ENCODE results near the gene ZBTB7A. TPM values are rescaled to one million over a fixed set of nuclear protein-coding genes. Genes with fewer than 3 reads are reported as not detected.

The ZBTB7A gene
- total and polyA plus RNA-seq, 2 of the 4 experiments (the other 2 are of a cell fraction) = 3.2 to 10.3 TPM

GRCh38 chr19:4012975-4013634 is 53.6 kb downstream of the ZBTB7A start:
- Histone ChIP-seq H4K20me1 (ENCODE audit: insufficient read depth, low read length) (peaks cover 95% of the 10 kb centered on the region), H4K91ac (ENCODE audit: insufficient read depth, low read depth, low read length) (no peak overlapping the region), H3K4me1 (ENCODE audit: control insufficient read depth, insufficient read depth, low read length) (peaks cover 22% of the 10 kb centered on the region), H3K9ac (ENCODE audit: low read depth, low read length) (no peak overlapping the region), H3K79me1 (ENCODE audit: low read depth in 1 of 2, low read length in 2 of 2) (peaks cover 25 to 88% of the 10 kb centered on the region in 2 experiments), H3K36me3 (ENCODE audit: control insufficient read depth, insufficient read depth, low read length) (peaks cover 41% of the 10 kb centered on the region), H3K56ac (ENCODE audit: extremely low read depth, insufficient read depth, low read length) (no peak overlapping the region), H3K27me3 (ENCODE audit: control insufficient read depth, insufficient read depth, low read length) (no peaks in the 10 kb centered on the region), H4K8ac (ENCODE audit: low read depth in 2 of 2, low read length in 2 of 2) (no peak overlapping the region), H2BK20ac (ENCODE audit: low read depth, low read length) (no peak overlapping the region), H3K9me1 (ENCODE audit: insufficient read depth, low read length) (no peaks in the 10 kb centered on the region), H2BK120ac (ENCODE audit: low read depth, low read length) (no peak overlapping the region), H2AK5ac (ENCODE audit: low read depth, low read length) (no peak overlapping the region), H3K18ac (ENCODE audit: low read depth, low read length) (no peak overlapping the region), H2AFZ (replicated peaks; ENCODE audit: low read length, poor library complexity) (no peak overlapping the region), H4K5ac (ENCODE audit: low read depth, low read length) (no peak overlapping the region), H3K14ac (replicated peaks; ENCODE audit: low read depth, low read length) (no peak overlapping the region), H3K27ac (ENCODE audit: insufficient read depth, low read length) (no peak overlapping the region), H3K4me2 (ENCODE audit: low read depth, low read length) (no peak overlapping the region), H3K4me3 (ENCODE audit: insufficient read depth, low read depth, low read length) (no peak overlapping the region), H3K23ac (ENCODE audit: low read depth, low read length) (no peak overlapping the region), H2BK15ac (ENCODE audit: low read depth, low read length) (no peak overlapping the region), H3K4ac (ENCODE audit: low read depth, low read length) (no peak overlapping the region), H2BK5ac (ENCODE audit: low read depth, low read length, poor library complexity, severe bottlenecking) (no peak overlapping the region), H3K9me3 (ENCODE audit: control insufficient read depth, insufficient read depth, low read length) (no peaks in the 10 kb centered on the region), H2AK9ac (replicated peaks; ENCODE audit: low read depth, low read length, poor library complexity) (no peak overlapping the region)
- no TSS peak for BruUV-seq (replicated peaks)
- in situ Hi-C loops (cut with MboI; ENCODE audit: low sequenced_read_pairs) (no loop called here), dilution Hi-C loops (cut with HindIII; ENCODE audit: low sequenced_read_pairs, unreplicated experiment) (no loop called here), intact Hi-C loops (cut with micrococcal nuclease) (no loop called here)
- ChIA-PET CTCF (no interaction called here), POLR2A (ENCODE audit: unreplicated experiment) (no interaction called here)
- TF ChIP-seq USF2 (IDR thresholded peaks at IDR 0.05; ENCODE audit: low read depth, low read length) (no peak), CEBPB (IDR thresholded peaks at IDR 0.05; ENCODE audit: low read depth, low read length) (no peak), CTCF (conservative IDR thresholded peaks at IDR 0.05; ENCODE audit: low read depth, low read length) (no peak), MAZ (IDR thresholded peaks at IDR 0.05; ENCODE audit: borderline replicate concordance, low read depth, low read length) (no peak), ELK1 (IDR thresholded peaks at IDR 0.05; ENCODE audit: borderline replicate concordance, low read depth, low read length) (no peak), NFE2L2 (IDR thresholded peaks at IDR 0.05; ENCODE audit: low read depth, low read length) (no peak), MXI1 (IDR thresholded peaks at IDR 0.05; ENCODE audit: borderline replicate concordance, low read depth, low read length) (no peak), CHD1 (IDR thresholded peaks at IDR 0.05; ENCODE audit: low read depth, low read length) (no peak), RCOR1 (IDR thresholded peaks at IDR 0.05; ENCODE audit: insufficient replicate concordance, low read length) (no peak), FOS (IDR thresholded peaks at IDR 0.05; ENCODE audit: low read depth, low read length) (no peak), RFX5 (IDR thresholded peaks at IDR 0.05; ENCODE audit: low read depth, low read length) (no peak), BHLHE40 (IDR thresholded peaks at IDR 0.05; ENCODE audit: low read depth, low read length) (no peak)
- DNase-seq = no peak
- ATAC-seq (ENCODE audit: low read depth) = no peak
- 97% methylated on average over 32 of the region's 33 CpGs; no CpG with 5 or more reads in 1 of the 2 experiments for WGBS, 2 experiments (ENCODE audit: extremely low coverage in 2 of 2, insufficient read length in 1 of 2)
